AG09319 (cell line): ENCODE data around the gene ASH1L.
"Not testable (repeated sequence)": the region's sequence is repeated elsewhere in the genome, so short reads cannot be mapped to it uniquely, and the experiment has no call there.

ENCODE experiments used
- DNase-seq: peaks from one replicate; pipeline ENCODE4 v3.0.0-alpha.2; 2010; ENCODE audit warnings: low read depth; ENCODE audit errors: extremely low read depth
- CTCF ChIP-seq: IDR thresholded peaks from 2 replicates; pipeline ENCODE4 v1.5.1; 2011; ENCODE audit warnings: low read depth, mild to moderate bottlenecking, inconsistent platforms, low read length, moderate library complexity

ASH1L gene

DNA sequence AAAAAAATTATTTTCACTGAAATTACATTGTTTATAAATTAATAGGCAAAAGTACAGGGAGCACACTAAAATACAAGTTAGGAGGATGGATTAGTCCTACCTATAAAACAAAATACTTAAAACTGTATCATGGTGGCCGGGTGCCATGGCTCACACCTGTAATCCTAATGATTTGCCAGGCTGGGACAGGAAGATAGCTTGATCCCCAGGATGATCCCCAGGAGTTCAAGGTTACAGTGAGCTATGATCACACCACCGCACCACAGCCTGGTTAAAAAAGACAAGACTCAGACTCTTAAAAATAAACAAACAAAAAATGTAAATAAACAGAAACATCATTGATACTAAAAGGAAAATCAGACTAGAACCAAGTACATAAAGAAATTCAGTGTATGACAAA lies 53.5 kb downstream of the ASH1L start:
- no peak for TF ChIP-seq CTCF
- no peak for DNase-seq

DNA sequence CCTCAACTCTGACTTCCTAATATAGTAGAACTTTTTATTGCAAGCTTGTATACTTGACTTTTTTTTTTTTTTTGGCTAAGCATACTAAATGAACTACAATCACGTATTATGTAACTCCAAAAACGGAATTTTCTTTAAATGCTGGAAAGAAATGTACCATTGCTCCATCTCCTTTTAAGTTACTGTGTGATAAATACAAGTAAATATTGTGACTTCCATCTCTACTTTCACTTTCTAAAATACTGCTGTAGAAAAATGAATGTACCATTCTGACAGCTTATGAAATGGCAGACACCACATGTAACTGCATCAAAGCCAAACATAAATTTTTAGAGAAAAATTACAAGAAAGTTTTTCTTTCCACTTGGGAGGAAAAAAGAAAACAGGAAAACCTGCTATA lies 54.7 kb downstream of the ASH1L start:
- TF ChIP-seq CTCF = no peak

DNA sequence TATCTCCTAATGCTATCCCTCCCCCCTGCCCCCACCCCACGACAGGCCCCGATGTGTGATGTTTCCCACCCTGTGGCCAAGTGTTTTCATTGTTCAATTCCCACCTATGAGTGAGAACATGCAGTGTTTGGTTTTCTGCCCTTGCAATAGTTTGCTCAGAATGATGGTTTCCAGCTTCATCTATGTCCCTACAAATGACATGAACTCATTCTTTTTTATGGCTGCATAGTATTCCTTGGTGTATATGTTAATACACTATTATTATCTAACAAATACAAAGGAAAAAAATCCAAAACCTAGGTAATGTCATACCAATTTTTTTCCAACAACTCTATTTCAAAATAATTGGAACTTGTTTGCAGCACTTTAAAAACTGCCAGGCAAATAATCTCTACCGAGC lies 56.6 kb downstream of the ASH1L start:
- not testable (repeated sequence) for DNase-seq

More for the DNA sequence above, 54.7 kb downstream of the ASH1L start:
- DNase-seq = no peak

DNA sequence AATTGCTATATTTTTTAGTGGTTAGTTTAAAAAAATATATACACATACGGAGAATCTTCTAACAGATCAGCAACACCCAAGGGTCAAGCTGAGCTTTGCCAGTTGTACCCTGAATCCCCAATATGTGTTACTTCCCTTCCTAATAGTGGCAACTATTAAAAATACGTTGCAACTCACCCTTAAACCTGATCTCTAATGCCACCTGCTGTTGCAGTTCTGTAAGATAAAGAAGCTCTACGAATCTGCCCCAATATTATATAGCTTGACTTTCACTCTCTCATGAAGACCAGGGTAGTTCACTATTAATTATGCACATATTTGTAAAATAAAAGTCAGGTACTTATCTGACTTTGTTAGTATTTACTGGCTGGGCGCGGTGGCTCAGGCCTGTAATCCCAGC lies 58.4 kb downstream of the ASH1L start:
- TF ChIP-seq CTCF = peak; percentile 24
- DNase-seq = no peak

DNA sequence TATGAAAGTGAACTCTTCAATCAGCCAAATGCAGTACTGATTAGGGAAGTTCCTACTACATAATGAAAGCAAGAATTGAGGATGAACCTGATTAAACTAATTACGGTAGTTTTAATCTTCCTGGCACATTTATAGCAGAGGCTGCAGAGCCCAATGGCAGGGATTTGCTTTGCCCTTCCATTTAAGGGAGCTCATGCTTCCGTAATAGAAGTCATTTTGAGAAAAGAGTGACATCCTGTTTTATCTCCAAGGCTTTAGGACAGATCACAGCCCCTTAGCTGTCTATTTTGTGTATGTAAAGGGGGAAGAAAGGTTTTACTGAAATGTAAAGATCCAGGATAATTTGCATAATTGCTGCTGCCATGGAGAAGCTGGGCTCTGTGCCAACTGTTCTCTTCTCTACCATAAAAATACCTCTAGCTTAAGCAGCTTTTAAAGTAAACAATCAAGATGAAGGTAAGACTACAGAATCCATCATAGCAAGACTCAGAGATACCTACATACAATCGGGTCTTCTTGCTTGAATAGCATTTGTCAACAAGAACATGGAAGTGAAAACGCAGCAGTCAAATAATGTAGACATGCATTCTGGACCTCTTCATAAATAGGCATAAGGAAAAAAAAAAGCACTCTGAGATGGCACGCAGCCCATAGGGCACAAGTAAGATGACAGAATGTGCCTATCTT lies 62.5 kb downstream of the ASH1L start:
- no peak for TF ChIP-seq CTCF

GRCh38 chr1:155499263-155499662 lies 63.3 kb downstream of the ASH1L start:
- DNase-seq = no peak
- no peak for TF ChIP-seq CTCF

More for the DNA sequence above, 62.5 kb downstream of the ASH1L start:
- DNase-seq = no peak

- not testable (repeated sequence) for DNase-seq
These were observed 69.0 kb downstream of the ASH1L start for GRCh38 chr1:155493595-155493994.

DNA sequence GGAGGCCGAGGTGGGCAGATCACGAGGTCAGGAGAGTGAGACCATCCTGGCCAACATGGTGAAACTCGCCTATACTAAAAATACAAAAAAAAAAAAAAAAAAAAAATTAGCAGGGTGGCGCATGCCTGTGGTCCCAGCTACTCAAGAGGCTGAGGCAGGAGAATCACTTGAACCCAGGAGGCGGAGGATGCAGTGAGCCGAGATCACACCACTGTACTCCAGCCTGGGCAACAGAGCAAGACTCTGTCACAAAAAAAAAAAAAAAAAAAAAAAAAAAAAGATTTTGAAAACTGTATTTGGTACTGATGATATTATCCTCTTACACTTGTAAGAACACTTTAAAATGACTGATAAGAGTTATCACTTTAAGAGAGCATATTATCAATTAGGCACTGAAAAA lies 74.2 kb downstream of the ASH1L start:
- DNase-seq = not testable (repeated sequence)

DNA sequence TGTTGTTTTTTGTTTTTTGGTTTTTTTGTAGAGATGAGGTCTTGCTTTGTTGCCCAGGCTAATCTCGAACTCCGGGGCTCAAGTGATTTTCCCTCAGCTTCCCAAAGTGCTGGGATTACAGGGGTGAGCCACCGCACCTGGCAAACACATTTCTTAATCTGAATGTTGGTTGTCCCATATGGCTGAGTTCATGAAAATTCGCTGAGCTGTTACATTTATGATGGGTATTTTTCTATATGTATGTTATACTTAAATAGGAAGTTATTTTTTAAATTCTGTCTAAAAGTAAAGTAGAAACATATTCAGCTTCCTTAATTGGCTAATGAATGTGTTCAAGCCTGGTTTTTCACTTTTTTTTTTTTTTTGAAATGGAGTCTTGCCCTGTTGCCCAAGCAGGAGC lies 75.1 kb downstream of the ASH1L start:
- TF ChIP-seq CTCF = no peak
- DNase-seq = no peak

GRCh38 chr1:155486952-155487351 lies 75.7 kb downstream of the ASH1L start:
- DNase-seq = not testable (repeated sequence)
